Tibial artery (tissue), 4 donors: Measurements from ENCODE around the gene PXT1.
A peak's percentile ranks its signal among the peaks of the same experiment; 100 is the strongest.
"Not testable (repeated sequence)": the region's sequence is repeated elsewhere in the genome, so short reads cannot be mapped to it uniquely, and the experiment has no call there.

Source experiments
- DNase-seq, 2 donors: peaks; one replicate each; pipeline ENCODE4 v3.0.0-alpha.2; 2019
- H3K27ac ChIP-seq, 2 donors: fragments of 200-600 bp; sonication (generic) in 1 of 2; 1 replicate in 1 of 2; 2 replicates in 1 of 2; pipeline ENCODE4 v1.5.1; 2018 to 2019; ENCODE audit warnings: mild to moderate bottlenecking in 1 of 2
- H3K27me3 ChIP-seq, 2 donors: fragments of 200-600 bp; sonication (generic) in 1 of 2; one replicate each; pipeline versions ENCODE4 v1.5.1 to v1.6.0; 2016 to 2019
- H3K36me3 ChIP-seq, 3 donors: fragments of 200-600 bp; sonication (generic) in 2 of 3; one replicate each; pipeline ENCODE4 v1.5.1; 2016 to 2019; ENCODE audit warnings: mild to moderate bottlenecking in 2 of 3
- H3K4me1 ChIP-seq, 4 donors: fragments of 200-600 bp; sonication (generic) in 2 of 4; 1 replicate in 3 of 4; 2 replicates in 1 of 4; pipeline ENCODE4 v1.5.1; 2016 to 2019
- H3K4me3 ChIP-seq, 2 donors: fragments of 200-600 bp; sonication (generic) in 1 of 2; 1 replicate in 1 of 2; 2 replicates in 1 of 2; pipeline ENCODE4 v1.5.1; 2018 to 2019; ENCODE audit warnings: mild to moderate bottlenecking in 2 of 2
- H3K9me3 ChIP-seq, 3 donors: fragments of 200-600 bp; sonication (generic) in 1 of 3; one replicate each; pipeline ENCODE4 v1.5.1; 2016 to 2019
- intact Hi-C: fragments of 100-400 bp; cut with DNase I; formaldehyde crosslinking; loops from one replicate; pipeline ENCODE4 v1.15.0; 2023; ENCODE audit warnings: low total_unique reads
- TF ChIP-seq, protein P1 (sequence below), 2 experiments: fragments of 200-600 bp in 1 of 2; fragments of 450-650 bp in 1 of 2; IDR thresholded peaks; one replicate each; pipeline ENCODE4 v1.5.1; 2017 to 2019; ENCODE audit warnings: antibody characterized with exemption in 2 of 2, mild to moderate bottlenecking in 1 of 2, moderate library complexity in 1 of 2

The PXT1 gene

DNA sequence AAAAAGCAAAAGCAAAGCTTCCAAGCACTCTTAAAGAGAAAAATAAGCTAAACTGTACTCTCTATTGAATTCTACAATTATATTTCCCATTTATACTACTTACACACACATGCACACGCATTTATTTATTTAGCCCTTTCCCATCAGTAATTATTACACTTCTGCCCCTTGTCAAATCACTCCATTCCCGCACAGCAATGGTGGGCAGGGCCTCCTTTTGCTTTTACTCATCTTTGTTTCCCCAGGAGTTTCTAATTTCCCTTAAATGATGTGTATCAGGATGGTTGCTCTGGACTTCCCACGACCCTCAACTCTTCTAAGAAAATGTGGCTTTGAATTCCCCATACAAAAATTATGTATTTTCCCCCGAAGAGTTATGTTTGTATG, 19.9 kb downstream of the PXT1 start:
- Histone ChIP-seq H3K4me1 (peaks cover 0 to 14% (median 5%) of the 10 kb centered on the region in 4 donors), H3K27ac (peak overlapping the region; percentile 56 to 83), H3K27me3 (no peaks in the 10 kb centered on the region), H3K36me3 (no peaks in the 10 kb centered on the region), H3K9me3 (no peaks in the 10 kb centered on the region), H3K4me3 (peak overlapping the region; percentile 54 to 57)
- intact Hi-C loops: loop anchor here (2.0 to 10.0 kb wide), 3 partner anchors 20 to 260 kb away; partner anchors contain the start of genes KCTD20, PXT1 and STK38
- TF ChIP-seq, protein P1, sequence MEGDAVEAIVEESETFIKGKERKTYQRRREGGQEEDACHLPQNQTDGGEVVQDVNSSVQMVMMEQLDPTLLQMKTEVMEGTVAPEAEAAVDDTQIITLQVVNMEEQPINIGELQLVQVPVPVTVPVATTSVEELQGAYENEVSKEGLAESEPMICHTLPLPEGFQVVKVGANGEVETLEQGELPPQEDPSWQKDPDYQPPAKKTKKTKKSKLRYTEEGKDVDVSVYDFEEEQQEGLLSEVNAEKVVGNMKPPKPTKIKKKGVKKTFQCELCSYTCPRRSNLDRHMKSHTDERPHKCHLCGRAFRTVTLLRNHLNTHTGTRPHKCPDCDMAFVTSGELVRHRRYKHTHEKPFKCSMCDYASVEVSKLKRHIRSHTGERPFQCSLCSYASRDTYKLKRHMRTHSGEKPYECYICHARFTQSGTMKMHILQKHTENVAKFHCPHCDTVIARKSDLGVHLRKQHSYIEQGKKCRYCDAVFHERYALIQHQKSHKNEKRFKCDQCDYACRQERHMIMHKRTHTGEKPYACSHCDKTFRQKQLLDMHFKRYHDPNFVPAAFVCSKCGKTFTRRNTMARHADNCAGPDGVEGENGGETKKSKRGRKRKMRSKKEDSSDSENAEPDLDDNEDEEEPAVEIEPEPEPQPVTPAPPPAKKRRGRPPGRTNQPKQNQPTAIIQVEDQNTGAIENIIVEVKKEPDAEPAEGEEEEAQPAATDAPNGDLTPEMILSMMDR (IDR thresholded peaks at IDR 0.05): no peak
- no peak for DNase-seq

GRCh38 chr6:36419310-36419709, 23.3 kb downstream of the PXT1 start:
- Histone ChIP-seq H3K4me1 (peaks cover 0 to 14% (median 5%) of the 10 kb centered on the region in 4 donors), H3K36me3 (no peaks in the 10 kb centered on the region), H3K27me3 (no peaks in the 10 kb centered on the region), H3K9me3 (no peaks in the 10 kb centered on the region), H3K4me3 (no peak overlapping the region), H3K27ac (no peak overlapping the region)
- TF ChIP-seq, protein P1 (IDR thresholded peaks at IDR 0.05): no peak
- no peak for DNase-seq
- intact Hi-C loops: loop anchor here (5.0 to 10.0 kb wide), 2 partner anchors 38 to 325 kb away; no protein-coding TSS in a partner anchor

GRCh38 chr6:36418558-36418957, 24.1 kb downstream of the PXT1 start:
- intact Hi-C loops: loop anchor here (5.0 to 10.0 kb wide), 2 partner anchors 39 to 326 kb away; no protein-coding TSS in a partner anchor
- no peaks in the 10 kb centered on the region for H3K36me3 ChIP-seq
- DNase-seq: no peak
- H3K4me3 ChIP-seq: no peak overlapping the region
- no peak overlapping the region for H3K27ac ChIP-seq
- H3K27me3 ChIP-seq: no peaks in the 10 kb centered on the region
- peaks cover 0 to 9% (median 5%) of the 10 kb centered on the region in 4 donors for H3K4me1 ChIP-seq
- no peaks in the 10 kb centered on the region for H3K9me3 ChIP-seq
- TF ChIP-seq, protein P1 (IDR thresholded peaks at IDR 0.05): no peak

DNA sequence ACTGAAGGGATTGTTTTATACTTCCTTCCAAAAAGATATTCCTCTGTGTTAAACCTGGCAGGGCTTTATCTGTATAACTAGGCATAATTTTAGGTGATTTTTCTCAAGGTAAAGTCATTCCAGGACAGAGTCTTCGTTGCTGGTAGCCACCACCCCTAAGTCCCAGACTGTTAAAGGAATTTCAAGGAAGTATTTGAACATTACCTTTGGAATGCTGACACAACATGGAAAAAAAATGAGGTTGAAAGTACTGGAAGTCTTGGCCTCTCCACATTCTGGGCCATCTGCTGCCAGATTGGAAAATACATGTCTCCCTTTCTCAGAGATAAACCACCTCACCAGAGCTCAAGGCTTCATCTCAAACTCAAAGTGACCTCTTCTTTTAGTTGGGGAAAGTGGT, 28.2 kb downstream of the PXT1 start:
- no peak for DNase-seq
- Histone ChIP-seq H3K9me3 (no peaks in the 10 kb centered on the region), H3K4me3 (no peak overlapping the region), H3K27me3 (no peaks in the 10 kb centered on the region), H3K27ac (no peak overlapping the region), H3K4me1 (no peaks in the 10 kb centered on the region), H3K36me3 (no peaks in the 10 kb centered on the region)
- intact Hi-C loops: loop anchor here (10.0 kb wide), 1 partner anchor 330 kb away; no protein-coding TSS in a partner anchor
- TF ChIP-seq, protein P1 (IDR thresholded peaks at IDR 0.05): no peak

GRCh38 chr6:36413489-36414480, 28.9 kb downstream of the PXT1 start:
- TF ChIP-seq, protein P1 (IDR thresholded peaks at IDR 0.05): no peak
- Histone ChIP-seq H3K27me3 (no peaks in the 10 kb centered on the region), H3K4me3 (no peak overlapping the region), H3K4me1 (no peaks in the 10 kb centered on the region), H3K36me3 (no peaks in the 10 kb centered on the region), H3K27ac (no peak overlapping the region), H3K9me3 (no peaks in the 10 kb centered on the region)
- DNase-seq: no peak
- intact Hi-C loops: loop anchor here (10.0 kb wide), 1 partner anchor 331 kb away; no protein-coding TSS in a partner anchor

GRCh38 chr6:36409718-36410117, 32.9 kb downstream of the PXT1 start:
- not testable (repeated sequence) for H3K27me3 ChIP-seq, H3K27ac ChIP-seq, H3K9me3 ChIP-seq, H3K36me3 ChIP-seq, DNase-seq, H3K4me3 ChIP-seq, H3K4me1 ChIP-seq
- intact Hi-C loops: loop anchor here (10.0 kb wide), 1 partner anchor 335 kb away; no protein-coding TSS in a partner anchor
